ENCODE results near the gene BBLN.

The BBLN gene

GRCh38 chr9:128208386-128208785, 48.3 kb downstream of the BBLN start:
- H3K27ac ChIP-seq: no peak overlapping the region
- TF ChIP-seq ZFX (IDR thresholded peaks at IDR 0.05; ENCODE audit: borderline replicate concordance): no peak
- TF ChIP-seq CTCF (IDR thresholded peaks at IDR 0.05): no peak

GRCh38 chr9:128208946-128209669, 49.0 kb downstream of the BBLN start:
- no peak overlapping the region for H3K27ac ChIP-seq
- TF ChIP-seq CTCF (IDR thresholded peaks at IDR 0.05): no peak
- TF ChIP-seq ZFX (IDR thresholded peaks at IDR 0.05; ENCODE audit: borderline replicate concordance): no peak

- TF ChIP-seq ZFX (IDR thresholded peaks at IDR 0.05; ENCODE audit: borderline replicate concordance) (no peak), CTCF (IDR thresholded peaks at IDR 0.05) (no peak)
- no peak overlapping the region for H3K27ac ChIP-seq
These were observed 51.3 kb downstream of the BBLN start for GRCh38 chr9:128211186-128211980.

GRCh38 chr9:128211981-128212281, 51.9 kb downstream of the BBLN start:
- TF ChIP-seq ZFX (IDR thresholded peaks at IDR 0.05; ENCODE audit: borderline replicate concordance): no peak
- TF ChIP-seq CTCF (IDR thresholded peaks at IDR 0.05): no peak
- no peak overlapping the region for H3K27ac ChIP-seq
